Left ventricle myocardium inferior (tissue), 1 donor: ENCODE data around the gene PKNOX2. TPM values are rescaled to one million over a fixed set of nuclear protein-coding genes. Genes with fewer than 3 reads are reported as not detected.

ENCODE experiments used
- DNase-seq: peaks from one replicate; pipeline ENCODE4 v3.0.0-alpha.2; 2020
- H3K27ac ChIP-seq: fragments of 200-600 bp; replicated peaks from 2 replicates; pipeline ENCODE4 v1.8.0; 2021
- H3K27me3 ChIP-seq: fragments of 200-600 bp; 2 replicates; pipeline ENCODE4 v1.8.0; 2021; ENCODE audit warnings: low read depth
- H3K36me3 ChIP-seq: fragments of 200-600 bp; 2 replicates; pipeline ENCODE4 v1.8.0; 2021
- H3K4me1 ChIP-seq: fragments of 200-600 bp; 2 replicates; pipeline ENCODE4 v1.8.0; 2021
- H3K4me3 ChIP-seq: fragments of 200-600 bp; 2 replicates; pipeline ENCODE4 v1.8.0; 2021; ENCODE audit warnings: mild to moderate bottlenecking, moderate library complexity
- H3K9me3 ChIP-seq: fragments of 200-600 bp; replicated peaks from 2 replicates; pipeline ENCODE4 v1.8.0; 2021
- intact Hi-C: fragments of 100-400 bp; cut with micrococcal nuclease; formaldehyde crosslinking; loops from one replicate; pipeline ENCODE4 v1.11.0; 2022
- total RNA-seq: library from RNA; stranded (reverse); fragmentation: NEBNext Ultra II Directional; extraction: Animal tissue kit (Norgen Biotek cat#: 25700); gene quantifications from one replicate; pipeline ENCODE4 v1.2.1, GENCODE V29; 2021
- TF ChIP-seq, protein P1 (sequence below): fragments of 200-600 bp; IDR thresholded peaks from 2 replicates; pipeline ENCODE4 v1.8.0; 2021; ENCODE audit warnings: antibody characterized with exemption, mild to moderate bottlenecking, borderline replicate concordance
- donor health status: DM: no; HTN: yes; CAD: no; lungs with severe emphysema.

PKNOX2 gene
- total RNA-seq, 1 donor from 2014 or later = 6.2 TPM

DNA sequence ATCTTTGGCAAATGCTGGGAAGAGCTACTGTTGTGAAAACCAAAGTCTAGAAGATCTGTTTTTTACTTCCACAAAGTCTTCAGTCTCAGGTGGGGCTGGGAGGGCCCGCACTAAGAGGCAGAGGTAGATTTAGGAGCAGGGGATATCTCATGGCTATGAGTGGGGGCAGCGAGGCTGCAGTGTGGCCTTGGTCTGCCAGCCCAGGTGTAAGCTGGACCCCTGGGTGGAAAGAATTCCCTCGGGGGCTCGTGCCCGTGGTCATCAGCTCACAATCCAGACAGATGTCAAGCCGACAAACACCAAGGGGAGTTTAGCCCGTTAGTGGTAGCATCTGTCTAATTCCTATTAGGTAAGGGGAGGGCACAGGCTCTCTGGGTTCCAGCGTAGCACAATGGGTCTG is 9.0 kb downstream of the PKNOX2 start:
- Histone ChIP-seq H3K27me3 (peaks cover 19% of the 10 kb centered on the region), H3K27ac (no peak overlapping the region), H3K9me3 (no peaks in the 10 kb centered on the region), H3K4me3 (no peak overlapping the region), H3K36me3 (no peaks in the 10 kb centered on the region), H3K4me1 (peaks cover 37% of the 10 kb centered on the region)
- TF ChIP-seq, protein P1, sequence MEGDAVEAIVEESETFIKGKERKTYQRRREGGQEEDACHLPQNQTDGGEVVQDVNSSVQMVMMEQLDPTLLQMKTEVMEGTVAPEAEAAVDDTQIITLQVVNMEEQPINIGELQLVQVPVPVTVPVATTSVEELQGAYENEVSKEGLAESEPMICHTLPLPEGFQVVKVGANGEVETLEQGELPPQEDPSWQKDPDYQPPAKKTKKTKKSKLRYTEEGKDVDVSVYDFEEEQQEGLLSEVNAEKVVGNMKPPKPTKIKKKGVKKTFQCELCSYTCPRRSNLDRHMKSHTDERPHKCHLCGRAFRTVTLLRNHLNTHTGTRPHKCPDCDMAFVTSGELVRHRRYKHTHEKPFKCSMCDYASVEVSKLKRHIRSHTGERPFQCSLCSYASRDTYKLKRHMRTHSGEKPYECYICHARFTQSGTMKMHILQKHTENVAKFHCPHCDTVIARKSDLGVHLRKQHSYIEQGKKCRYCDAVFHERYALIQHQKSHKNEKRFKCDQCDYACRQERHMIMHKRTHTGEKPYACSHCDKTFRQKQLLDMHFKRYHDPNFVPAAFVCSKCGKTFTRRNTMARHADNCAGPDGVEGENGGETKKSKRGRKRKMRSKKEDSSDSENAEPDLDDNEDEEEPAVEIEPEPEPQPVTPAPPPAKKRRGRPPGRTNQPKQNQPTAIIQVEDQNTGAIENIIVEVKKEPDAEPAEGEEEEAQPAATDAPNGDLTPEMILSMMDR = no peak
- no peak for DNase-seq
- intact Hi-C loops = loop anchor here (10.0 kb wide), 1 partner anchor 171 kb away; no protein-coding TSS in a partner anchor

DNA sequence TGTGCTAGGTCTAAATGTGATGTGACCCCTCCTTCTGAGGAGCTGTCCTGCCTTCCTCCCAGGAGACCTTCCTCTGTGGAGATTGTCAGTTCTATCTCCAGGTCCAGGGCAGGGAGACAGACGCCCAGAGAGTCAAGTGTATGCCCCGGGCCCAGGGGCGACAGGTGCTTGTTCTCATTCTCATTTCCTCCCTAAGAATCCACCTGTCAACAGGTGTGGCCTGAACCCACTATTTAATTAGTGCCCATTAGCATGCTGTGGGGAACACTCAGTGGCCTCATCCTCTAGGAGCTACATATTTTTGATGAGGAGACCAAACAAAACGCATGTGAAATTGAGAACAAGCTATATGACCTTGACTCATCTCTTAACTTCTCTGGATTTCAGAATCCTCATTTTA is 9.5 kb downstream of the PKNOX2 start:
- Histone ChIP-seq H3K4me1 (peaks cover 32% of the 10 kb centered on the region), H3K9me3 (no peaks in the 10 kb centered on the region), H3K36me3 (no peaks in the 10 kb centered on the region), H3K27ac (no peak overlapping the region), H3K27me3 (peaks cover 19% of the 10 kb centered on the region), H3K4me3 (no peak overlapping the region)
- intact Hi-C loops = loop anchor here (10.0 kb wide), 1 partner anchor 171 kb away; no protein-coding TSS in a partner anchor
- TF ChIP-seq, protein P1 = no peak
- DNase-seq = no peak

DNA sequence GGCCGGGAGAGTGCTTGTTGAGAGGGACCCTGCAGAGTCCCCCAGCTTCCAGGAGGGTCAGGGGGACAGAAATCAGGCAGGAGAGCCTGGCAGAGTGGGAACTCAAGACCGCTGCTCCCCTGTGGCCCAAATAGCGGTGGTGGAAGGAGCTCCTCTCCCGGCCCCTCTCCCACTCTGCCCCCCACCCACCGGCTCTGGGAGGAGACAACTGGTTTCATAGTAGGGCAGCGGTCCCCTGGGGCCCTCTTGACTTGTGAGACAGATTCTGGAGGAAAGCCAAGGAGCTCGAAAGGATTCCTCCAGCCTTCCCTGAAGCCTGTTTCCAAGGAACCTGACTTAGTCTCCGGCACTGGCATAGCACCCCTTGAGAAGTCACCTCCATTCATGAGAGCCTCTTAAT is 10.1 kb downstream of the PKNOX2 start:
- peaks cover 19% of the 10 kb centered on the region for H3K27me3 ChIP-seq
- H3K27ac ChIP-seq = no peak overlapping the region
- no peak for DNase-seq
- TF ChIP-seq, protein P1 = no peak
- no peaks in the 10 kb centered on the region for H3K36me3 ChIP-seq
- H3K4me3 ChIP-seq = no peak overlapping the region
- intact Hi-C loops = loop anchor here (10.0 kb wide), 1 partner anchor 170 kb away; no protein-coding TSS in a partner anchor
- H3K9me3 ChIP-seq = no peaks in the 10 kb centered on the region
- H3K4me1 ChIP-seq = peaks cover 32% of the 10 kb centered on the region

DNA sequence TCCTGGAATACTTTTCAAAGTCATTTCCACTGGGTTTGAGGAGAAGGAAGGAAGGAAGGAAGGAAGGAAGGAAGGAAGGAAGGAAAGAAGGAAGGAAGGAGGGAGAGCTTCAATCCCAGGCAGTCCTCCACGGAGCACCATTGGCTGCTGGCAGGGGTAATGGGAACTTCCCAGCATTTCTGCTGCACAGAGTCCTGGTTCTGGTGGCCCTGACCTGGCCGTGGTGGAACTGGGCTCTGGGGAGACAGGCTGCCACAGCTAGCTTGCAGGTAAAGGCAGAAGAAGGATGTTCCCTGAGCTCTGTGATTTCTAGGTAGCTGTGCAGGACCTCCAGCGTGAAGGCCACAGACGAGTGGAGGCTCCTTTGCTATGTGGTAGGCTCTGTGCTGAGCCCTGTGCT is 10.6 kb downstream of the PKNOX2 start:
- Histone ChIP-seq H3K4me1 (peaks cover 32% of the 10 kb centered on the region), H3K27ac (no peak overlapping the region), H3K27me3 (peaks cover 19% of the 10 kb centered on the region), H3K9me3 (no peaks in the 10 kb centered on the region), H3K4me3 (no peak overlapping the region), H3K36me3 (no peaks in the 10 kb centered on the region)
- TF ChIP-seq, protein P1 = no peak
- intact Hi-C loops = loop anchor here (10.0 kb wide), 1 partner anchor 170 kb away; no protein-coding TSS in a partner anchor
- no peak for DNase-seq

DNA sequence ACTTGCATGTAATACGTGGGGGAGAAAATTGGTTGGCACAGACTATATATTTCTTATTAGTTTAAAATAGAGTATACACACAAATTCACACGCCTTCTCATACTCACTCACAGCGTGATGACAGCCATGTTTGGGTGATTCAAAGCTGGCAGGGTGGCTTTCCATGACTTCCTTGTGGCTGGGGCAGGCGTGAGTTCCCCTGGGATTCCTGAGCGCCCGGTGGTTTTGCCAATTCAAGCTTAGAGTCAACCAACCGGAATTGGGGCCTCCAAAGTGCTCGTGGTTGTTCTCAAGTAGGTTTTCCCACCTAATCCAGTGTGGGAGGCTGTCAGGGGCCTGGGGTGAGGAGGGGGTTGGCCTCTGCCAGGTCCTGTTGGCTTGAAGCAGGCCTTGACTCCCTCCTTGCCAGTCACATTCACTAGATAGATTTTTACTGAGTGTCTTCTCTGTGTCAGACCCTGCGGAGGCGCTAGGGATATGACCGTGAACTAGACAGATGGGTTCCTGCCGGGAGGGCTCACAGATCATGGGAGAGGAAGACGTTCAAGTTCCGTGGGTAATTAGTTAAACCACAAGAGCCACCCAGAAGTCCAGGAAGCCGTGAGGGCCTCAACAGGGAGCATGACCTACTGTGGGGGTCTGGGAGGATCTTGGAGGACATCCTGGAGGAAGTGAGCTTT is 11.5 kb downstream of the PKNOX2 start:
- H3K4me1 ChIP-seq = peaks cover 34% of the 10 kb centered on the region

More for the DNA sequence above, 11.5 kb downstream of the PKNOX2 start:
- Histone ChIP-seq H3K9me3 (no peaks in the 10 kb centered on the region), H3K4me3 (no peak overlapping the region), H3K27ac (no peak overlapping the region), H3K36me3 (no peaks in the 10 kb centered on the region), H3K27me3 (peaks cover 19% of the 10 kb centered on the region)
- no peak for DNase-seq
- intact Hi-C loops = loop anchor here (10.0 kb wide), 1 partner anchor 169 kb away; no protein-coding TSS in a partner anchor
- TF ChIP-seq, protein P1 = no peak
